GM19099 (cell line): ENCODE measurements around the gene GRAMD1B.

Experiments
- POLR2A ChIP-seq: IDR thresholded peaks from 3 replicates; pipeline ENCODE4 v1.6.1; 2011; ENCODE audit warnings: low read depth; ENCODE audit not compliant: insufficient read length; ENCODE audit errors: extremely low read depth

The GRAMD1B gene

DNA sequence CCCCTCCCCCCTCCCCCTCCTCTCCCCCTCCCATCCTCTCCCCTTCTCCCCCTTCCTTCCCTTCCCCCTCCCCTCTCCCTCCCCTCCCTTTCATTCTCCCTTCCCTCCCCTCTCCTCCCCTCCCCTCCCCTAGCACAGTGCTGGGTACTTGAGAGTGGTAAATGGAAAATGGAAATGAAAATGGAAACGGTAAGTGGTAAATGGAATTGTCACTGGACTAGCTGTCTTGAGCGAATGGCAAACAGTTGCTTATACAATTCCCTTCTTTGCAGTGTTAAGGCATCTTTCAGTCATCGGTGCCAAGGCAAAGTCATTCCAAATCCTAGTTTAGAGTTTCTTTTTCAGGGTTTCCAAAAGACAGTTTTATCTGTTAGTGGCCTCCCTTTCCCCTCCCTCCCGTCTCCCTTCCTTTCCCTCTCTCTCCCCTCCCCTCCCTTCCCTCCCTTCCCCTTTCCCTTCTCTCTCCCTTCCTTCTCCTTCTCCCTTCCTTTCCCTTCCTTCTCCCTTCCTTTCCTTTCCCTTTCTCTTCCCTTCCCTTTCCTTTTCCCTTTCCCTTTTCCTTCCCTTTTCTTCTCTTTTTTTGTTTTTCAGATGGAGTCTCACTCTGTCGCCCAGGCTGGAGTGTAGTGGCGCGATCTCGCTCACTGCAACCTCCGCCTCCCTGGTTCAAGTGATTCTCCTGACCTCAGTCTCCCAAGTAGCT lies 47.3 kb downstream of the GRAMD1B start:
- TF ChIP-seq POLR2A: no peak

GRCh38 chr11:123478352-123478987 lies 48.4 kb downstream of the GRAMD1B start:
- TF ChIP-seq POLR2A: no peak

GRCh38 chr11:123479048-123479837 lies 49.2 kb downstream of the GRAMD1B start:
- no peak for TF ChIP-seq POLR2A

GRCh38 chr11:123480290-123480815 lies 50.3 kb downstream of the GRAMD1B start:
- no peak for TF ChIP-seq POLR2A

DNA sequence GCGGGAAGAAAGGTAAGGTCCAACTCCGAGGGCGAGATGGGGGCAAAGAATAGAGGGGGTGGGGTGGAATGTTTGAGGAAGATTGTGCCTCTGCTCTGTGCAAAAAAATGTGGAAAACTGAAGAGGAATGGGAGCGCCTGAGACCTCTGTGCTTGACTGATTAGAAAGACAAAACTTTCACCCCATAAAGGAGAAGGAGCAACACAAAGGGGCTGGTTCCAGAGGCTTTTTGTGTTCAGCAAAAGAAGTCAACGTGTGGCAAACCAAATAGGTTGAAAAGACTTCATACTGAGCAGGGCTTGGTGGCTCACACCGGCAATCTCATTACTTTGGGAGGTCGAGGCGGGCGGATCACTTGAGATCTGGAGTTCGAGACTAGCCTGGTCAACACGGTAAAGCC lies 50.8 kb downstream of the GRAMD1B start:
- TF ChIP-seq POLR2A: no peak

- TF ChIP-seq POLR2A: no peak
These were observed 51.6 kb downstream of the GRAMD1B start for GRCh38 chr11:123481640-123482039.

DNA sequence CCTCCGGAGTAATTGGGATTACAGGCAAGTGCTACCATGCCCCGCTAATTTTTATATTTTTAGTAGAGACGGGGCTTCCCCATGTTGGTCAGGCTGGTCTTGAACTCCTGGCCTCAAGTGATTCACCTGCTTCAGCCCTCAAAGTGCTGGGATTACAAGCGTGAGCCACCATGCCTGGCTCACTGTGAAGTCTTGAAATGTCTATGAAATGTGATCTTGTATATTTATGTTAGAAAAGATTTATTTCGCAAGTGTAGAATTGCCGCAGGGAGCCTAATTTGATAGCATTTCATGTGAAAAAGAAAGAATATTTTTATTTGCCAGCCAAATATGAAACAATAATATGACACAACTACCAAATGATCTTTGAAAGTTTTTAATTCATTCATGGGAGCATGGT lies 52.1 kb downstream of the GRAMD1B start:
- TF ChIP-seq POLR2A: no peak

DNA sequence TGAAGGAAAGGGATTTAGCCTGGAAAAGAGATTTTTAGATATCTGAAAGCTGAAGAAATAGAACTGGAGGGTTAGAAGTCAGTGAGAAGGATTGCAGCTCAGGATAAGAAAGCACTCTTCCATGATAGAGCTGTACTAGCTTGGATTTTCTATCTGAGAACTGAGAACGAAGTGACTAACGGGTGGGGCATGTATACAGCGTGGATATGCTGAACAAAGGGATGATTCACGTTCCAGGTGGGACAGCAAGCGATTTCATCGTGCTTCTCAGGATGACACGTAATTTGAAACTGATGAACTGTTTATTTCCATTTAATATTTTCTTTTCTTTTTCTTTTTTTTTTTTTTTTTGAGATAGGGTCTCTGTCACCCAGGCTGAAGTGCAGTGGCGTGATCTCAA lies 53.0 kb downstream of the GRAMD1B start:
- TF ChIP-seq POLR2A: no peak

DNA sequence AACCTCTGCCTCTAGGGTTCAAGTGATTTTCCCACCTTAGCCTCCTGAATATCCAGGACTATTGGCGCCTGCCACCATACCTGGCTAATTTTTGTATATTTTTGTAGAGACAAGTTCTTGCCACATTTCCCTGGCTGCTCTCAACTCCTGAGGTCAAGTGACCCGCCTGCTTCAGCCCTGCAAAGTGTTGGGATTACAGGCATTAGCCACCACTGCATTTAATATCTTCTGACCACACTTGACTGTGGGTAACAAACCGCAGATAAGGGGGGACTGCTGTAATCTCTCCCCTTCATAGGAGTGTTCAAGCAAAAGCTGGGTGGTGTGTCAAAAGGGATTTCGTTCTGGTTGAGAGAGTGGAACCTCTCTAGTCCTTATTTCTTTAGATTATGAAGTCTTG lies 53.4 kb downstream of the GRAMD1B start:
- TF ChIP-seq POLR2A: no peak

DNA sequence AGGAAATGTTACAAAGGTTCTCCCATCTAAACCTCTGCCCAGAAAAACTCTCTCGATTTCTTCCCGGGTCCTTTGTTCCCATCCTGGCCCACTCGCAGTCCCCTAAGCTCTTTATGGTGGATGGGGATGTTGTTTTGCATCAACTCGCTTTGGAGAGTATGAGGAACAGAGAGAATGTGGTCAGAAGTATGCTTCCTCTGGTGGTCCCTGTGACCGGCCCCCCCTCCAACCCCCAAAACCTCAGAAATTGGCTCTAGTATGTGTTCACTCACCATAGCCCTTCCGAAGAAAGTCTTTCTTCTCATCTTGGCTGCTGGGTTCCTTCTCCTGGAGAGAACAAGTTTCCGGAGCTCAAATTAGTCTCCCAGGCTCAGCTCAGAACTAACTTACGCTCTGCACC lies 54.4 kb downstream of the GRAMD1B start:
- TF ChIP-seq POLR2A: no peak

- no peak for TF ChIP-seq POLR2A
These were observed 57.2 kb downstream of the GRAMD1B start for GRCh38 chr11:123487157-123487744.

GRCh38 chr11:123490527-123490926 lies 60.5 kb downstream of the GRAMD1B start:
- TF ChIP-seq POLR2A: no peak

DNA sequence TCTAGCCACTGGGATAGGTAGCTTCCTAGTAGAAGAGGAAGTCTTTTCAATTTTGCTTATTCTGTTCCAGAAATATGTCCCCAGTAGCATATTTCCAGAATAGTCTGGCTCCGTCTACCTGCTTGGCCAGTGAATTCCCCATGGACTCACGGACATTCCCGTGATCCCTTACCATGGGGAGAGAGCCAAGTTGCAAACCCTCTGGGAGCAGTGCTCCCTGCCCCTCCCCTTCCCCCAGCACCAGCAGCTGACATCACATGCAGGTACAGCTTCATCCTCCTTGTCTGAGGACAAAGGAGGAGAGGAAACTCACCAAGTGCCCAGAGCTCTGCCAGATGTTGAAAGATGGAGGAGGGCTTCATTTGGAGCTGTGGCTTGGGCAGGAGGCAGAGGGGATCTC lies 61.2 kb downstream of the GRAMD1B start:
- TF ChIP-seq POLR2A: no peak

- TF ChIP-seq POLR2A: no peak
These were observed 63.4 kb downstream of the GRAMD1B start for GRCh38 chr11:123493349-123494063.
